Caco-2 (cell line): Measurements from ENCODE around the gene KCNAB1. TPM values are rescaled to one million over a fixed set of nuclear protein-coding genes. Genes with fewer than 3 reads are reported as not detected.

Source experiments
- BruUV-seq: library from RNA; stranded (reverse); fragments of 400-500 nt; replicated peaks from 2 replicates; lab custom pipeline; 2021; lab: Mats Ljungman, UMichigan
- CTCF ChIA-PET: fragments of 300-600 bp; sonication (Branson Sonifier 250); formaldehyde crosslinking; loops from one replicate; lab custom pipeline; 2022; ENCODE audit warnings: antibody characterized with exemption; lab: Charles Lee
- POLR2A ChIA-PET: fragments of 300-600 bp; sonication (Branson Sonifier 250); formaldehyde crosslinking; loops from one replicate; lab custom pipeline; 2022; ENCODE audit warnings: antibody characterized with exemption; lab: Charles Lee
- DNase-seq, 2 experiments: peaks; one replicate each; pipeline versions ENCODE4 v3.0.0 to v3.0.0-alpha.2; 2020 to 2022
- H3K27me3 ChIP-seq: replicated peaks from 2 replicates; pipeline ENCODE4 v1.6.0; 2011; ENCODE audit warnings: low read length; ENCODE audit not compliant: control insufficient read depth, insufficient read depth
- H3K36me3 ChIP-seq: 2 replicates; pipeline ENCODE4 v1.5.1; 2011; ENCODE audit warnings: low read length; ENCODE audit not compliant: control insufficient read depth, insufficient read depth
- H3K4me1 ChIP-seq: fragments of 250-450 bp; sonication (Bioruptor Pico); 2 replicates; pipeline ENCODE4 v1.5.1; 2020; ENCODE audit warnings: mild to moderate bottlenecking
- H3K4me3 ChIP-seq: 2 replicates; pipeline ENCODE4 v1.5.1; 2011; ENCODE audit warnings: low read depth, mild to moderate bottlenecking, control low read depth, low read length
- H3K9me3 ChIP-seq: fragments of 250-450 bp; sonication (Bioruptor Pico); 2 replicates; pipeline ENCODE4 v1.5.1; 2020; ENCODE audit warnings: mild to moderate bottlenecking, moderate library complexity
- H3K27ac Mint-ChIP-seq: one replicate; pipeline ENCODE4 v1.8.0; 2022; ENCODE audit warnings: mixed read lengths; ENCODE audit not compliant: unreplicated experiment
- H3K27me3 Mint-ChIP-seq: one replicate; pipeline ENCODE4 v1.8.0; 2022; ENCODE audit warnings: mixed read lengths; ENCODE audit not compliant: insufficient read depth, unreplicated experiment
- H3K36me3 Mint-ChIP-seq: one replicate; pipeline ENCODE4 v1.8.0; 2022; ENCODE audit warnings: mild to moderate bottlenecking, mixed read lengths; ENCODE audit not compliant: insufficient read depth, unreplicated experiment
- H3K4me1 Mint-ChIP-seq: one replicate; pipeline ENCODE4 v1.8.0; 2022; ENCODE audit warnings: low read depth, mixed read lengths; ENCODE audit not compliant: unreplicated experiment
- H3K4me3 Mint-ChIP-seq: one replicate; pipeline ENCODE4 v1.8.0; 2022; ENCODE audit warnings: mild to moderate bottlenecking, moderate library complexity, mixed read lengths; ENCODE audit not compliant: unreplicated experiment
- H3K9me3 Mint-ChIP-seq: one replicate; pipeline ENCODE4 v1.8.0; 2022; ENCODE audit warnings: mixed read lengths; ENCODE audit not compliant: unreplicated experiment
- CTCF ChIP-seq, 2 experiments: fragments of 200-600 bp in 1 of 2; IDR thresholded peaks; 1 replicate in 1 of 2; 2 replicates in 1 of 2; pipeline versions ENCODE4 v1.5.1 to v1.8.0; 2011 to 2022; ENCODE audit warnings: antibody characterized with exemption in 1 of 2, control low read depth in 1 of 2, inconsistent platforms in 1 of 2, low read depth in 1 of 2, low read length in 1 of 2, mild to moderate bottlenecking in 1 of 2, moderate library complexity in 1 of 2; ENCODE audit not compliant: insufficient read depth in 1 of 2, severe bottlenecking in 1 of 2, unreplicated experiment in 1 of 2
- intact Hi-C: fragments of 100-400 bp; cut with micrococcal nuclease; formaldehyde crosslinking; loops from one replicate; pipeline ENCODE4 v1.10.0; 2022; ENCODE audit not compliant: unreplicated experiment
- total RNA-seq: library from RNA; stranded (reverse); gene quantifications from 2 replicates; pipeline ENCODE4 v1.2.3, GENCODE V29; 2022

The KCNAB1 gene
- total RNA-seq, 1 experiment from 2014 or later, result 0.14 TPM

GRCh38 chr3:156349111-156349510, 228.7 kb downstream of the KCNAB1 start:
- BruUV-seq, result no TSS peak
- CTCF ChIA-PET, result no interaction called here
- Histone ChIP-seq H3K9me3 (no peaks in the 10 kb centered on the region), H3K27me3 (peaks cover 1% of the 10 kb centered on the region; the same call in 1 of the 2 replicates), H3K36me3 (no peaks in the 10 kb centered on the region), H3K4me1 (no peaks in the 10 kb centered on the region), H3K4me3 (no peak overlapping the region)
- no peak for TF ChIP-seq CTCF (IDR thresholded peaks at IDR 0.05; ENCODE audit: insufficient read depth in 1 of 2, low read depth in 1 of 2, low read length in 1 of 2, severe bottlenecking in 1 of 2, unreplicated experiment in 1 of 2)
- no peak overlapping the region for H3K4me3 Mint-ChIP-seq
- intact Hi-C loops, result no loop called here
- H3K27me3 Mint-ChIP-seq, result peaks cover 7% of the 10 kb centered on the region
- POLR2A ChIA-PET, result no interaction called here
- no peaks in the 10 kb centered on the region for H3K36me3 Mint-ChIP-seq
- no peak for DNase-seq
- H3K27ac Mint-ChIP-seq, result no peak overlapping the region
- H3K4me1 Mint-ChIP-seq, result no peaks in the 10 kb centered on the region
- H3K9me3 Mint-ChIP-seq, result no peaks in the 10 kb centered on the region

- POLR2A ChIA-PET, result no interaction called here
- H3K9me3 Mint-ChIP-seq, result no peaks in the 10 kb centered on the region
- intact Hi-C loops, result no loop called here
Measured at GRCh38 chr3:156349978-156350377, 229.6 kb downstream of the KCNAB1 start.

GRCh38 chr3:156350781-156351180, 230.4 kb downstream of the KCNAB1 start:
- no peak for TF ChIP-seq CTCF (IDR thresholded peaks at IDR 0.05; ENCODE audit: insufficient read depth in 1 of 2, low read depth in 1 of 2, low read length in 1 of 2, severe bottlenecking in 1 of 2, unreplicated experiment in 1 of 2)
- intact Hi-C loops, result no loop called here
- H3K36me3 ChIP-seq, result no peaks in the 10 kb centered on the region
- Mint-ChIP-seq H3K4me1 (no peaks in the 10 kb centered on the region), H3K4me3 (no peak overlapping the region), H3K9me3 (no peaks in the 10 kb centered on the region), H3K27me3 (peaks cover 4% of the 10 kb centered on the region), H3K27ac (no peak overlapping the region), H3K36me3 (no peaks in the 10 kb centered on the region)
- H3K27me3 ChIP-seq, result peaks cover 1% of the 10 kb centered on the region; the same call in 1 of the 2 replicates
- no peak overlapping the region for H3K4me3 ChIP-seq
- no TSS peak for BruUV-seq
- H3K9me3 ChIP-seq, result no peaks in the 10 kb centered on the region
- no peaks in the 10 kb centered on the region for H3K4me1 ChIP-seq
- DNase-seq, result no peak
- ChIA-PET CTCF (no interaction called here), POLR2A (no interaction called here)

More at GRCh38 chr3:156349978-156350377, 229.6 kb downstream of the KCNAB1 start:
- Histone ChIP-seq H3K4me1 (no peaks in the 10 kb centered on the region), H3K9me3 (no peaks in the 10 kb centered on the region), H3K36me3 (no peaks in the 10 kb centered on the region), H3K4me3 (no peak overlapping the region), H3K27me3 (peaks cover 1% of the 10 kb centered on the region; the same call in 1 of the 2 replicates)
- CTCF ChIA-PET, result no interaction called here
- Mint-ChIP-seq H3K36me3 (no peaks in the 10 kb centered on the region), H3K27ac (no peak overlapping the region), H3K4me1 (no peaks in the 10 kb centered on the region), H3K4me3 (no peak overlapping the region), H3K27me3 (peaks cover 7% of the 10 kb centered on the region)
- BruUV-seq, result no TSS peak
- TF ChIP-seq CTCF (IDR thresholded peaks at IDR 0.05; ENCODE audit: insufficient read depth in 1 of 2, low read depth in 1 of 2, low read length in 1 of 2, severe bottlenecking in 1 of 2, unreplicated experiment in 1 of 2), result no peak
- DNase-seq, result no peak
